Psoas muscle (tissue), 8 donors: ENCODE results near the gene TOM1L2. TPM values are rescaled to one million over a fixed set of nuclear protein-coding genes. Genes with fewer than 3 reads are reported as not detected.
A peak's percentile ranks its signal among the peaks of the same experiment; 100 is the strongest.

Experiments used
- ATAC-seq, 4 donors: fragments of 200-7000 bp; cut with Tn5 transposase; one replicate each; pipeline ENCODE4 v1.9.1; 2020; ENCODE audit warnings: moderate library complexity in 3 of 4, mild to moderate bottlenecking in 2 of 4
- DNase-seq, 2 donors: peaks; one replicate each; pipeline ENCODE4 v3.0.0-alpha.2; 2020
- H3K27ac ChIP-seq: fragments of 200-600 bp; one replicate; pipeline ENCODE4 v1.8.0; 2022
- H3K27me3 ChIP-seq, 3 donors: fragments of 200-600 bp in 1 of 3; one replicate each; pipeline versions ENCODE4 v1.6.1 to v1.8.0; 2013 to 2022; ENCODE audit warnings: low read length in 2 of 3, mild to moderate bottlenecking in 2 of 3, moderate library complexity in 1 of 3; ENCODE audit not compliant: insufficient read depth in 3 of 3
- H3K36me3 ChIP-seq, 2 donors: fragments of 200-600 bp in 1 of 2; one replicate each; pipeline versions ENCODE4 v1.6.1 to v1.8.0; 2013 to 2022; ENCODE audit warnings: low read depth in 1 of 2, mild to moderate bottlenecking in 1 of 2, moderate library complexity in 1 of 2; ENCODE audit not compliant: insufficient read depth in 1 of 2
- H3K4me1 ChIP-seq: fragments of 200-600 bp; one replicate; pipeline ENCODE4 v1.8.0; 2022
- H3K4me3 ChIP-seq: fragments of 200-600 bp; one replicate; pipeline ENCODE4 v1.8.0; 2022; ENCODE audit warnings: mild to moderate bottlenecking
- H3K9me3 ChIP-seq: fragments of 200-600 bp; one replicate; pipeline ENCODE4 v1.8.0; 2022
- WGBS, 3 donors: extraction: QIAGEN DNeasy Blood & Tissue Kit; methylation state at CpG; one replicate each; pipeline versions ENCODE4 v1.1.6 to v1.1.7; 2013; 5-methylcytosine and 5-hydroxymethylcytosine counted together
- intact Hi-C, 2 donors: fragments of 100-400 bp; cut with DNase I; formaldehyde crosslinking; loops; one replicate each; pipeline versions ENCODE4 v1.11.0 to v1.14.2; 2022
- long read RNA-seq, 2 donors: library from polyadenylated mRNA; unstranded; transcript quantifications; one replicate each; pipeline ENCODE4 v2.0.0, GENCODE V29; 2021
- polyA plus RNA-seq, 3 donors: library from polyadenylated mRNA; stranded (reverse); fragments of 200-250 nt; gene quantifications; one replicate each; pipeline ENCODE4 v1.2.3, GENCODE V29; 2013
- total RNA-seq, 4 donors: library from RNA; stranded (reverse); fragmentation: NEBNext Ultra II Directional in 2 of 4; extraction: Animal tissue kit (Norgen Biotek cat#: 25700) in 2 of 4; gene quantifications; one replicate each; pipeline versions ENCODE4 v1.2.1 to v1.2.4, GENCODE V29; 2021 to 2023
- TF ChIP-seq, protein P1 (sequence below): fragments of 200-600 bp; IDR thresholded peaks from one replicate; pipeline ENCODE4 v1.8.0; 2022; ENCODE audit warnings: antibody characterized with exemption
- donor health status: healthy with polysubstance abuse.
- donor health status: DM: no; HTN: no; CAD: no; lungs with moderate emphysema.
- donor health status: Bipolar disorder and iron deficiency.
- donor health status: healthy.
- donor health status: DM: yes; HTN: yes; CAD: no.
- donor health status: DM: no; HTN: no; CAD: no.
- donor health status: DM: no; HTN: no; CAD: no.
- donor health status: DM: yes; HTN: yes; CAD: no.

Gene TOM1L2
- total RNA-seq = 10 to 100 TPM; 72.0 to 89.8 (median 87.2) TPM
- polyA plus RNA-seq = 10 to 100 TPM; 13.3 to 48.4 (median 27.6) TPM
- long read RNA-seq, donor 1, partial matches to known transcripts = 2 of 62 reads
- long read RNA-seq, donor 1, other reads (novel, unspliced or antisense) = 59 of 62 reads
- long read RNA-seq, donor 2, partial matches to known transcripts = 9 of 136 reads
- long read RNA-seq, donor 2, other reads (novel, unspliced or antisense) = 123 of 136 reads

DNA sequence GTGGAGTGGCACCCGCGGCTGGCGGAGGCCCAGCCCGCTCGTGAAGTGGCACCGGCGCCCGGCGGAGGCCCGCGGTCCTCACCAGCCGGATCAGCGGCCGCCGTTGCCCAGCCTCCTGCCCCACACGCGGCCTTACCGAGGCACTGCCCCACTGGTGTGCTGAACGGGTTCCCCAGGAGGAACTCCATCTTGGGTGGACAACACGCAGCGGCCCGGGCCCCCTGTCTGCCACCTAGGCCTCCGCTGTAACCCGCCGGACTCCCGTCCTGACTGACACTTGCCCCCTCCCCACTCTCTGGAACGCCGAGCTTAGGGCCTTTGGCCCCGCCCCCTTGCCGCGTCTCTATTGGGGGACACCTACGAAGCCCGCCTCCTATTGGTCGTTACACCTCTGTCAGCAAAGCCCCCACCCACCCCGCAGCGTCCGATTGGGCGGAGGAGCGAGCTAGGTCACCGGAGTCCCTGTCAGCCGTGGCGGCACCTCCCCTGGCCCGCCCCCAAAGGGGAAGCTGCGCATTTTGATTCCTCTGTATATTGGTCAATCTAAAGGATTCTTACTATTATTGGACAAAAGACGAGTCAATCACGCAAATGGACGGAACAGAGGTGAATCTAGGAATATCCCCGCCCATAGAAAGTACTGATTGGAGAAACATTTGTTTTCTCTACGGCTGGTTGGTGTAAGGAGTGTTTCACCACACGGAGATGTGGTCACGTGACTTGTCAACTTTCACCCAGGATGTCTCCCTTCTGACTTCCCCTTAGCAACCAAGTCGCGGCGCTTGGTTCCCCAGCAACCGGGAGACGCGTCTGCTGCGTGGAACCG is at the start of gene TOM1L2, which contains the start of gene DRC3:
TSS of gene TOM1L2 (minus strand) at position 275 of the 826 bp plus-strand sequence. CDS start at position 188, 87 bp downstream.
TSS of gene DRC3 (plus strand) at position 737 of the 826 bp plus-strand sequence. CDS start 4,737 bp downstream, outside the sequence.
- H3K27ac ChIP-seq = peak within 1 kb of the TSS; percentile 96
- DNase-seq (peak; percentile 100), ATAC-seq (peak; percentile 96 to 98 (median 96))
- no peaks in the 10 kb centered on the region for H3K36me3 ChIP-seq
- H3K4me1 ChIP-seq = peaks cover 26% of the 10 kb centered on the region
- 0% methylated on average over 51 to 59 of the region's 59 CpGs for WGBS, 3 donors
- H3K4me3 ChIP-seq = peak within 1 kb of the TSS; percentile 94
- H3K27me3 ChIP-seq = no peaks in the 10 kb centered on the region
- TF ChIP-seq, protein P1, sequence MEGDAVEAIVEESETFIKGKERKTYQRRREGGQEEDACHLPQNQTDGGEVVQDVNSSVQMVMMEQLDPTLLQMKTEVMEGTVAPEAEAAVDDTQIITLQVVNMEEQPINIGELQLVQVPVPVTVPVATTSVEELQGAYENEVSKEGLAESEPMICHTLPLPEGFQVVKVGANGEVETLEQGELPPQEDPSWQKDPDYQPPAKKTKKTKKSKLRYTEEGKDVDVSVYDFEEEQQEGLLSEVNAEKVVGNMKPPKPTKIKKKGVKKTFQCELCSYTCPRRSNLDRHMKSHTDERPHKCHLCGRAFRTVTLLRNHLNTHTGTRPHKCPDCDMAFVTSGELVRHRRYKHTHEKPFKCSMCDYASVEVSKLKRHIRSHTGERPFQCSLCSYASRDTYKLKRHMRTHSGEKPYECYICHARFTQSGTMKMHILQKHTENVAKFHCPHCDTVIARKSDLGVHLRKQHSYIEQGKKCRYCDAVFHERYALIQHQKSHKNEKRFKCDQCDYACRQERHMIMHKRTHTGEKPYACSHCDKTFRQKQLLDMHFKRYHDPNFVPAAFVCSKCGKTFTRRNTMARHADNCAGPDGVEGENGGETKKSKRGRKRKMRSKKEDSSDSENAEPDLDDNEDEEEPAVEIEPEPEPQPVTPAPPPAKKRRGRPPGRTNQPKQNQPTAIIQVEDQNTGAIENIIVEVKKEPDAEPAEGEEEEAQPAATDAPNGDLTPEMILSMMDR = no peak
- no peaks in the 10 kb centered on the region for H3K9me3 ChIP-seq
- intact Hi-C loops = loop anchor here in 1 of 2 donors (5.0 kb wide), 1 partner anchor 60 kb away; no protein-coding TSS in a partner anchor

DNA sequence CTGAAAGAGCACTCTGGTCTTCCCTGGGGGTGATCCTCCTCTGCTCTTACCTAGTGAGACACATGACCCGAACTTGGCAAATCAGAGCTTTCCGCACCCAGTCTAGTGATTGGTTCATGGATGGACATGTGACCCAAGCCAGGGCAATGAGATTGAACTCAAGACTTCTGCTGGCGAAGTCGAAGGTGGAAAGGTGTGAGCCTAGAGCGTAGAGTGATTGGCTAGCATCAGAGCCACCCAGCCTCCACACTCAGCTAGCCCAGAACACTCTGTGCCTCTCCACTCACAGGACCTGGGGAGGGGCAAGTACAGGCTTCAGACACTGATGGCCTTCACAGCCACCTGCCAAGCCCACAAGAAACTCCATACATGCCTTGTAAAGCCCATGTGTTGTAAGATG is 49.2 kb upstream of the TOM1L2 start:
- TF ChIP-seq, protein P1 = no peak
- intact Hi-C loops = no loop called here
- Histone ChIP-seq H3K27me3 (no peaks in the 10 kb centered on the region), H3K9me3 (no peaks in the 10 kb centered on the region), H3K36me3 (peaks cover 2 to 36% of the 10 kb centered on the region in 2 donors), H3K4me3 (no peak overlapping the region), H3K27ac (no peak overlapping the region), H3K4me1 (peaks cover 23% of the 10 kb centered on the region)
- ATAC-seq (peak; percentile 73 to 93 (median 82)), DNase-seq (peak; percentile 35 to 72)
- WGBS, 3 donors = 62 to 97% (median 93%) methylated on average over 5 of the region's 5 CpGs

- DNase-seq (no peak), ATAC-seq (no peak)
- 97 to 98% (median 97%) methylated on average over 6 of the region's 6 CpGs for WGBS, 3 donors
- no peak overlapping the region for H3K4me3 ChIP-seq
- intact Hi-C loops = no loop called here
- TF ChIP-seq, protein P1 = no peak
- H3K27ac ChIP-seq = no peak overlapping the region
- H3K36me3 ChIP-seq = peaks cover 2 to 36% of the 10 kb centered on the region in 2 donors
- H3K4me1 ChIP-seq = peaks cover 19% of the 10 kb centered on the region
- H3K27me3 ChIP-seq = no peaks in the 10 kb centered on the region
- H3K9me3 ChIP-seq = no peaks in the 10 kb centered on the region
Observed at GRCh38 chr17:18020971-18021370, 48.8 kb upstream of the TOM1L2 start.

DNA sequence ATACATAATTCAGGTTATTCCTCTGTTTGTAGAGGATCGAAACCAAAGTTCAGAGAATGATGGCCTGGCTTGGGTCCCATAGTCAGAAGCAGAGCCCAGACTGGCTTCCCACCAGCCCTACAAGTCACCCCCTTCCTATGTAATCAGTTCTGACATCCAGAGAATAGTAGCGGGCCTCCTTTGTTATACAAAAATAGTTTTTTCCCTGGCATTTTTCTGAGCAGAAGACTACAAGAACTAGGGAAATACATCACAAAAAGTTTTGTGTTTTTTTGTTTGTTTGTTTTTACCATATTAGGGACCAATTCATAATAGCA is 47.6 kb upstream of the TOM1L2 start:
- intact Hi-C loops = no loop called here
- Histone ChIP-seq H3K4me3 (no peak overlapping the region), H3K4me1 (peaks cover 14% of the 10 kb centered on the region), H3K27me3 (no peaks in the 10 kb centered on the region), H3K27ac (no peak overlapping the region), H3K9me3 (no peaks in the 10 kb centered on the region), H3K36me3 (peaks cover 2 to 43% of the 10 kb centered on the region in 2 donors)
- no peak for ATAC-seq
- 87 to 93% (median 90%) methylated on average over 2 of the region's 2 CpGs for WGBS, 3 donors
- no peak for DNase-seq
- TF ChIP-seq, protein P1 = no peak
